Measurements from ENCODE around the gene ACOX2. TPM values are rescaled to one million over a fixed set of nuclear protein-coding genes. Genes with fewer than 3 reads are reported as not detected.

The ACOX2 gene
- total and polyA plus RNA-seq, 2 donors (not counting 3 experiments of a cell fraction or from before 2014, with no cell fraction given), result 1.5 to 10.5 TPM

DNA sequence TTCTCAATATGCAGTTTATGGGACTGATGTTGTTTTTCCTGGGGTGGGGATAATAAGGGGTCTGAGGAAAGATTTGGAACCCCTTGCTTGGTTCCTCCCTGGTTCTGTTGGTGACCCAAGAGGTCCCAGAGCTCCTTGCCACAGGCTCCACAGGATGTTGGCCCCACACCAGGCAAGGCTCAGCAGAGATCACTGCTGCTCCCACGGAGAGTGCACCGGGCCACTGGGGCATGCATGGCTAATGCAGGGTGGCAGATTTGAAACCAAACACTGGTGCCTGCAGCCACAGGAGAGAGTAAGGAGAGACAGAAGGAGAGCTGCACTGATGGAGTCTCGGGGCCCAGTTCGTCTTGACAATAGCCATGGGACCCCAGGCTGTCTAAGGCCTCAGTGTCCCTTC, 37.7 kb upstream of the ACOX2 start:
- Histone ChIP-seq H3K27me3 (ENCODE audit: control insufficient read depth in 2 of 2, insufficient read depth in 2 of 2, low read length in 2 of 2) (no peaks in the 10 kb centered on the region), H2AFZ (ENCODE audit: low read depth, low read length) (no peak overlapping the region), H3K9me3 (replicated peaks; ENCODE audit: control insufficient read depth, insufficient read depth, low read length) (no peaks in the 10 kb centered on the region), H3K4me1 (ENCODE audit: control insufficient read depth, extremely low read depth, insufficient read depth, low read length) (peaks cover 34% of the 10 kb centered on the region), H3K9me1 (replicated peaks; ENCODE audit: control insufficient read depth, extremely low read depth, insufficient read depth, low read length) (no peaks in the 10 kb centered on the region), H3K4me2 (ENCODE audit: insufficient read depth, low read length) (no peak overlapping the region), H3K79me2 (ENCODE audit: control insufficient read depth, insufficient read depth, low read length) (no peaks in the 10 kb centered on the region), H3K36me3 (ENCODE audit: control insufficient read depth in 2 of 2, extremely low read depth in 1 of 2, insufficient read depth in 2 of 2, low read length in 2 of 2) (no peaks in the 10 kb centered on the region), H3K9ac (replicated peaks; ENCODE audit: extremely low read depth, insufficient read depth, low read length) (no peak overlapping the region), H3K27ac (ENCODE audit: insufficient read depth, low read depth, low read length) (no peak overlapping the region), H4K20me1 (replicated peaks; ENCODE audit: control insufficient read depth, extremely low read depth, insufficient read depth, low read length) (no peaks in the 10 kb centered on the region), H3K4me3 (replicated peaks in 1 of 3; ENCODE audit: insufficient read depth in 1 of 3, low read depth in 1 of 3, low read length in 3 of 3) (no peak overlapping the region)
- POLR2A ChIA-PET, result no interaction called here
- BruUV-seq (replicated peaks), result no TSS peak
- FAIRE-seq (no peak), DNase-seq (ENCODE audit: low read depth, low spot score) (no peak)
- dilution Hi-C loops (cut with MboI; ENCODE audit: extremely low pct_ligation_motif_present, low sequenced_read_pairs) (no loop called here), intact Hi-C loops (cut with micrococcal nuclease) (no loop called here)
- no peak for TF ChIP-seq POLR2A (IDR thresholded peaks at IDR 0.05; ENCODE audit: low read depth, low read length)
- TF ChIP-seq, protein P1, sequence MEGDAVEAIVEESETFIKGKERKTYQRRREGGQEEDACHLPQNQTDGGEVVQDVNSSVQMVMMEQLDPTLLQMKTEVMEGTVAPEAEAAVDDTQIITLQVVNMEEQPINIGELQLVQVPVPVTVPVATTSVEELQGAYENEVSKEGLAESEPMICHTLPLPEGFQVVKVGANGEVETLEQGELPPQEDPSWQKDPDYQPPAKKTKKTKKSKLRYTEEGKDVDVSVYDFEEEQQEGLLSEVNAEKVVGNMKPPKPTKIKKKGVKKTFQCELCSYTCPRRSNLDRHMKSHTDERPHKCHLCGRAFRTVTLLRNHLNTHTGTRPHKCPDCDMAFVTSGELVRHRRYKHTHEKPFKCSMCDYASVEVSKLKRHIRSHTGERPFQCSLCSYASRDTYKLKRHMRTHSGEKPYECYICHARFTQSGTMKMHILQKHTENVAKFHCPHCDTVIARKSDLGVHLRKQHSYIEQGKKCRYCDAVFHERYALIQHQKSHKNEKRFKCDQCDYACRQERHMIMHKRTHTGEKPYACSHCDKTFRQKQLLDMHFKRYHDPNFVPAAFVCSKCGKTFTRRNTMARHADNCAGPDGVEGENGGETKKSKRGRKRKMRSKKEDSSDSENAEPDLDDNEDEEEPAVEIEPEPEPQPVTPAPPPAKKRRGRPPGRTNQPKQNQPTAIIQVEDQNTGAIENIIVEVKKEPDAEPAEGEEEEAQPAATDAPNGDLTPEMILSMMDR (IDR thresholded peaks at IDR 0.05; ENCODE audit: extremely low read depth in 1 of 2, insufficient read depth in 1 of 2, low read depth in 1 of 2, low read length in 2 of 2), result no peak
- CTCF ChIA-PET, result interaction anchor here (1.1 to 5.7 kb wide), 3 partner anchors 9 to 54 kb away, joined by 4 to 76 read pairs (median 14); no protein-coding TSS in a partner anchor

DNA sequence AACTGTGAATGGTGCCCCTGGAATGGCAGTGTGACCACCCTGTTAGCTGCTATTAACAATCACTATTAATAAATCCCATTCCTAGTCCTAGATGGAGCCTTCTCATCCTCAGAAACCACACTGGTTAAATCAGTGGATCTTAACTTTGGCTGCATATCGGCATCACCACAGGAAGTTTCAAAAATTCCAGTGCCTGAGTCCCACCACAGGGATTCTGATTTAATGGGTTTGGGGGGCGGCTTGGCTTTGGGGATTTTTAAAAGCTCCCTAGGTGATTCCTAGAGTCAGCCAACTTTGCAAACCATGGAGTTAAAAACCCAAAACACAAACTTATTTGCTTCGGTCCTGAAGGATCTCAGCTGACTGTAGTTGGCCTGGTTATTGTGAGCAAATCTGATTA, 37.1 kb upstream of the ACOX2 start:
- Histone ChIP-seq H3K79me2 (ENCODE audit: control insufficient read depth, insufficient read depth, low read length) (no peaks in the 10 kb centered on the region), H2AFZ (ENCODE audit: low read depth, low read length) (no peak overlapping the region), H3K4me2 (ENCODE audit: insufficient read depth, low read length) (no peak overlapping the region), H3K4me1 (ENCODE audit: control insufficient read depth, extremely low read depth, insufficient read depth, low read length) (peaks cover 34% of the 10 kb centered on the region), H3K4me3 (replicated peaks in 1 of 3; ENCODE audit: insufficient read depth in 1 of 3, low read depth in 1 of 3, low read length in 3 of 3) (no peak overlapping the region), H3K36me3 (ENCODE audit: control insufficient read depth in 2 of 2, extremely low read depth in 1 of 2, insufficient read depth in 2 of 2, low read length in 2 of 2) (no peaks in the 10 kb centered on the region), H3K27ac (ENCODE audit: insufficient read depth, low read depth, low read length) (no peak overlapping the region), H4K20me1 (replicated peaks; ENCODE audit: control insufficient read depth, extremely low read depth, insufficient read depth, low read length) (no peaks in the 10 kb centered on the region), H3K9me1 (replicated peaks; ENCODE audit: control insufficient read depth, extremely low read depth, insufficient read depth, low read length) (no peaks in the 10 kb centered on the region), H3K27me3 (ENCODE audit: control insufficient read depth in 2 of 2, insufficient read depth in 2 of 2, low read length in 2 of 2) (no peaks in the 10 kb centered on the region), H3K9me3 (replicated peaks; ENCODE audit: control insufficient read depth, insufficient read depth, low read length) (no peaks in the 10 kb centered on the region), H3K9ac (replicated peaks; ENCODE audit: extremely low read depth, insufficient read depth, low read length) (no peak overlapping the region)
- BruUV-seq (replicated peaks), result no TSS peak
- no peak for TF ChIP-seq GATA2 (IDR thresholded peaks at IDR 0.05; ENCODE audit: insufficient read depth, insufficient read length, low read depth, low read length)
- DNase-seq (ENCODE audit: low read depth, low spot score), result no peak
- intact Hi-C loops (cut with micrococcal nuclease) (no loop called here), dilution Hi-C loops (cut with MboI; ENCODE audit: extremely low pct_ligation_motif_present, low sequenced_read_pairs) (no loop called here)
- ChIA-PET CTCF (interaction anchor here (1.1 to 5.7 kb wide), 3 partner anchors 9 to 54 kb away, joined by 4 to 76 read pairs (median 4); no protein-coding TSS in a partner anchor), POLR2A (no interaction called here)
- no peak for FAIRE-seq
